ENCODE measurements around the gene UVRAG.
"Not testable (repeated sequence)": the region's sequence is repeated elsewhere in the genome, so short reads cannot be mapped to it uniquely, and the experiment has no call there.

Gene UVRAG

DNA sequence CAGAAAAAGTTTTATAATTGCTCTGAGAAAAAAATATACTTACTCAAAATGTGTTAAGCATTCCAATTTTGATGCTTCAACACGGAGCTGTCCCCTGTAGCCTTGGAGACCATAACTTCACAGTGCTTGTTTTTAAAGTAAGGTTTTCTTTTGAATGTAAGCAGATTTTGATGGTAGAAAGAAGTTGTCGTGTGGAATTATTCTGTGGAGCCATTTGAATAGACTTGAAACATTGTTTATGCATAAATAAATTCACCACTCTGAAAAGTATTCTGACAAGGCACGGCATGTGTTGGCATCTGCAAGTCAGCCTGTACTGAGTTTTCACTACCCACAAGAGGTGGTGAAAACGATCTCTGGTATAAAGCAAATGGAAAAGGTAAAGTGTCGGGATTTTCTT is 115.5 kb downstream of the UVRAG start:
- no peak for DNase-seq

DNA sequence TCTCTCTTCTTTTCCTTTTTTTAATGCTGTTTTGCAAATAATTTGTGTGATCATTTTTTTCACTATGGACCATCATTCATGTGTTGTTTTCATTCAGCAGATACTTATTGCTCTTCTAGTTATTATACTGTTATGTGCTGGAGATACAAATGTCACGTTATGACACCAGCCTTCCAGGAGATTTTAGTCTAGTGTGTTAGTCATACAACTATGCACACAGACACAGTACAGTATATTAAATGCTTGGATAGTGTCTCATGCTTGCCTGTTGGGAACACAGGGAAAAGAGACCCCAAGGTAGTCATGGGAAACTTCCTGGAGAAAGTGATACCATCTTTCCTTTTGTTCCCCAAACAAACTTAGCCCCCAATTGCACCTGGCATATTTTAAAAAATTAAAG is 116.1 kb downstream of the UVRAG start:
- DNase-seq = no peak

GRCh38 chr11:75933736-75934135 is 118.7 kb downstream of the UVRAG start:
- DNase-seq = not testable (repeated sequence)

GRCh38 chr11:75934851-75935250 is 119.8 kb downstream of the UVRAG start:
- DNase-seq = no peak

DNA sequence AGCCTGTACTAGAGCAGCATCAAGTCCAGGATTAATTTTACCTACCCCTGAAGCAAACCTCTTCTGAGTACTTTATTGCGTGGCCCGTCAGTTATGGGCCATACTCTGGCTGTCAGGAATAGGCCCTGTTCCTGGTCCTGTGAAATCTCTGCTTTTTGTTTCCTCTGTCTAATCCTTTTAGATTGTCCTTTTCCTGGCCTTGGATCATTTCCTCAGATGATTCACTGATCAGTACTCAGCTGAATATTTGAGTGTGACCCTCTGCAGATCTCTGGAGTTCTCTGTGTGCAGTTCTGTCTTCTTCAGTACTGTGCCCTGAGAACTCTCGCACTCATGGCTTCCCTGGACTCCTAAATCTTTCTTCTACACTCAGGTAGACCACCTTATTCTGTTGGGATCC is 123.5 kb downstream of the UVRAG start:
- DNase-seq = no peak

GRCh38 chr11:75939516-75939915 is 124.5 kb downstream of the UVRAG start:
- no peak for DNase-seq

DNA sequence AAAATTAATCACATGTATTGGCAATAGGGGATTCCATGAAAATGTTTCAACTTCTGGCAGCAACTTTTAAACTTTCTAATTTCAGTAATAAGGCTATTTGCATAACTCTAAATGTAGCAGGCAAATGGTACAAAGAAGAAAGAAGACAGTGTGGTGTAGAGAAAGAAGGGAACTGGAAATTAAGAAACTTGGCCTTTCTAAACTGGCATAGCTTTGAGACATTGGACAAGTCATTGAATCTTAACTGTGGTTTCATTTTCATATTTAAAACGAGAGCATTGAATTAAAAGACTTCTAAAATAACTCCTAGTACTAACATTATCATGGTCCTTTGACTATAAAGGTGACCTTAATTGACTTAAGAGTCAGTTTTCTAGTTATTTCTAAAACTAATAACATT is 125.0 kb downstream of the UVRAG start:
- DNase-seq = no peak

GRCh38 chr11:75940911-75941310 is 125.9 kb downstream of the UVRAG start:
- no peak for DNase-seq

DNA sequence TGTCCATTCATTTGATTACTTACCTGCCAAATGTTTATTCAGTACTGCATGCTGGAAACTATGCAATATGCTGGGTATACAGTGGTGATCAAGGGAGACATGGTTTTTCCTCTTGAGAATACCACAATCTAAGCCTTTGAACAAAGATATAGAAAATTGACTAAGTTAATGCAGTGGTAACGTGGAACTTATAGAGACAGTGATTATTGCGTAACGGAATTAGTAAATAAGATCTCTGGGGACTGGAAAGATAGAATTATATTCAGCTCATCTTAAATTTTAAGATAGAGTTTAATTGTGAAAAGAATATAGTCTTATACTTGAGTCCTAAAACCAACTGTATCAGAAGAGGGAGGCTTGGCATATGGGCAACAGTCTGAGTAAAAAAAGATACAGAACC is 129.5 kb downstream of the UVRAG start:
- DNase-seq = no peak

- DNase-seq = no peak
Observed at GRCh38 chr11:75945446-75945845, 130.4 kb downstream of the UVRAG start.

GRCh38 chr11:75945947-75946346 is 130.9 kb downstream of the UVRAG start:
- DNase-seq = no peak

DNA sequence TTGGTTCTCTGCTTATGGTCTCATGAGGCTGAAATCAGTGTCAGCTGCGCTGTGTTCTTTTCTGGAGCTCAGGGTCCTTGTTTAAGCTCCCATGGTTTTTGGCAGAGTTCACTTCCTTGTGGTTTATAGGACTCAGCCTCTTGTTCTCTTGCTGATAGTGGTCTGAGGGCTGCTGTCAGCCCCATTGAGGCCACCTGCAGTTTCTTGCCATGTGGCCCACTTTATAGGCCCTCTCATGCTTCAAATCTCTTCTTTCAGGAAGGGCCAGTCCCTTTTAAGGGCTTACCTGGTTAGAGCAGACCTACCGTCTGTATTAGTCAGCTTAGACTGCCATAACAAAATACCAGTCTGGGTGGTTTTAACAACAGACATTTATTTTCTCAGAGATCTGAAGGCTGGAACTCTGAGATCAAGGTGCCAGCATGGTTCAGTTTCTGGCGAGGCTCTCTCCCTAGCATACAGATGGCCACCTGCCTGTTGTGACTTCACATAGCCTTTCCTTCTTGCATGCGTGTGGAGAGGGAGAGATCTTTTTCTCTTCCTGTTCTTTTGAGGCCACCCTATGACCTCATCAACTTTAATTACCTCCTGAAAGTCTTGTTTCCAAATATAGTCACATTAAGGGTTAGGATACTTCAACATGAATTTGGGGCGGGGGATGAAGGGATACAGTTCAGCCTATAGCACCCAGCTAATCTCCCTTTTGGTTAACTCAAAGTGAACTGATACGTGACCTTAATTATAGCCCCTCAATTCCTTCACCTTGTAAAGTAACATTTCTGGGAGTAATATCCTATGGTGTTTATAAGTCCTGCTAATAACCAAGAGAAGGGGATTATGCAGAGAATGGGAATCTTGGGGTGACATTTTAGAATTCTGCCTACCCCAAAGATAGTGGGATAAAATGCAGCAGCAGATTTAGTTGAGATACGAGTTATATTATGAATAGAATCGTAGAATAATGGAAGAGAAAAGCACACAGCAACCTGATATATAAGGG is 131.8 kb downstream of the UVRAG start:
- DNase-seq = peak; percentile 15

DNA sequence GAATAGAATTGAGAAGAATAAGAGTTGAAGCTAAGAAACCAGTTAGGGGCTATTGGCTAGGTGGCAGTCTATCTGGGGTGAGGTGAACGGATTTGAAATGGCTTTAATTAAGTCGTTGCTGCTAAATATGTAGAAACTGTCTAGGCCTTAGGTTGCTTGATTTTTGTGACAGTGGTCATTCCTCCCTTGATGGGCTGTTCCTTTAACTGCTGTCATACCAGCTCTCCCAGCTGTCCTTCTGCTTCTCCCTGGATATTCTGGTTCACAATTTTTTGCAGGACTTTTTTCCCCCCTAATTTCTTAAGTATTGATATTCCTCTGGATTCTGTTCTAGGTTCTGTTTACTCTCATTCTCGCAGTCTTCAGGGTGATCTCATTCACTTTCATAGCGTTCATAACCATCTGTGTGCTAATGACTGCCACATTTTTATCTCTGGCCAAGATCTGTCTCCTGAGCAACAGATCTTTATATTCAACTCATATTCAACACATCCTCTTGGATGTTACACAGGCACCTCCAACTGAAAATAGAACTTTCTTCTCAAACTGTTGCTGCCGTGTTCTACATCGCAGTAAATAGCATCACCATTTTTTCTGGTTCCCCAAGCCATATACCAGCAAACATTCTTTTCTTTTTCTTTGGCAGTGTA is 134.1 kb downstream of the UVRAG start:
- DNase-seq = no peak

DNA sequence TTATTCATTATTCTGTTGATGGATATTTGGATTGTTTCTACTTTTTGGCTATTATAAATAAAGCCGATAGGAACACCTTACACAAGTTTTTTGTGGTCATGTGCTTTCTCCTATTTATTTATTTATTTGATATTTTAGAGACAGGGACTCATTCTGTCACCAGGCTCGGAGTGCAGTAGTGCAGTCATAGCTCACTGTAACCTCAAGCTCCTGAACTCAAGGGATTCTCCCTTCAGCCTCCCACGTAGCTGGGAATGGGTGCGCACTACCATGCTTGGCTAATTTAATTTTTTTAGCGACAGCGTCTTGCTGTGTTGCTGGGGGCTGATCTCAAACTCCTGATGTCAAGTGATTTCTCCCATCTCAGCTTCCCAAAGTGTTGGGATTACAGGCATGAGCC is 135.1 kb downstream of the UVRAG start:
- DNase-seq = no peak

GRCh38 chr11:75954039-75954438 is 139.0 kb downstream of the UVRAG start:
- no peak for DNase-seq

- DNase-seq = no peak
Observed at GRCh38 chr11:75955443-75955842, 140.4 kb downstream of the UVRAG start.

- no peak for DNase-seq
Observed at GRCh38 chr11:75959540-75959939, 144.5 kb downstream of the UVRAG start.

- DNase-seq = no peak
Observed at GRCh38 chr11:75964071-75964470, 149.1 kb downstream of the UVRAG start.

DNA sequence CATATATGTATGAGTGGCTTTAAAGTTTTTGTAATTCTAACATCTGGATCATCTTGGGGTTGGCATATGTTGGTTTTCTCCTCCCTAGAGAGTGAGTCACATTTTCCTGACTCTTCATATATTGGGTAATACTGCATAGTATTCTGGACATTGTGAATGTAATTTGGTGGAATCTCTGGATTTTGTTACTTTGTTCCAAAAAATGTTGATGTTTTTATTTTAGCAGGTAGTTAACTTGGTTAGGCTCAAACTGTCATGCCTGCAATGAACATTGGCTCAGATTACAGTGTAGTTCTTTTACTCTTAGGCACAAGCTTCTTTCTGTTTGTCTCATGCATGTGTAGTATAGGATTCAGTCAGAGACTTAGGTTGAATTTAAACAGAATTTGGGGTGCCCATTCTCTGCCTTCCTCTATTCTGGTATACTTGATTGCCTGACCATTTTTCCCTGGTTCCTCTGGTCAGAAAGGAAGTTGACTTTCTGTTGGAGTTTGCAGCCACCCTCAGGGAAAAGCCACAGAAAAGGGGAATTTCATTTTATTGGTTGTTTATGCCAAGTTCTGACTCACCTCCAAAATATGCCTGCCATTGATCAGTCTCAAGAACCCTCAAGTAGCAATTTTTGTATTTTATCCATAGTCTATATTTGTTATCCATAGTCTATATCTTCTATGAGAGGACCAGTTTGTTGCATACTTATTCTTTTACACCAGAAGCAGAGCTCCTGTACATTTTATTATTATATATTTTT is 151.7 kb downstream of the UVRAG start:
- no peak for DNase-seq

DNA sequence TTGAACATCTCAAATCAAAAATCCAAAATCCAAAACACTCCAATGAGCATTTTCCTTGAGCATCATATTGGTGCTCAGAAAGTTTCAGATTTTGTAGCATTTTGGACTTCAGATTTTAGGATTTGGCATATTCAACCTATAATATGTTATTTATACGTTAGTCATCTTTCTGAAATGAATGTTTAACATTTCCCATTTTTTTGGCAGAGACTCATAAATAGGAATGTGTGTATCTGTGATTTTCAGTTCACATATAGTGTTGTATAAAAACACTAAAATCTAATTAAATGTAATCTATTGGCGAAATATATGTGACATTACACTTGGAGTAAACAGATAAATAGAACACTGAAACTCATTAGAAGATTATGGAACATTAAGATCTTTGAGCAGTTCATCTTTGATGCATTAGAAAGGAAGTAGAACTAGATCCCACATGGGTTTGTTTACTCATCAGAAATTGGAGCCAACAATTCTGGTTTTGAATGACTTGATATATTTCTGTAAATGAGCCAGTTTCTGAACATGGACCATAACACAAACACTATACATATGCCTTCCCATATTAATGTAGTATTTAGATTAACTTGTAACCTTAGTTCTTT is 153.1 kb downstream of the UVRAG start:
- DNase-seq = no peak

DNA sequence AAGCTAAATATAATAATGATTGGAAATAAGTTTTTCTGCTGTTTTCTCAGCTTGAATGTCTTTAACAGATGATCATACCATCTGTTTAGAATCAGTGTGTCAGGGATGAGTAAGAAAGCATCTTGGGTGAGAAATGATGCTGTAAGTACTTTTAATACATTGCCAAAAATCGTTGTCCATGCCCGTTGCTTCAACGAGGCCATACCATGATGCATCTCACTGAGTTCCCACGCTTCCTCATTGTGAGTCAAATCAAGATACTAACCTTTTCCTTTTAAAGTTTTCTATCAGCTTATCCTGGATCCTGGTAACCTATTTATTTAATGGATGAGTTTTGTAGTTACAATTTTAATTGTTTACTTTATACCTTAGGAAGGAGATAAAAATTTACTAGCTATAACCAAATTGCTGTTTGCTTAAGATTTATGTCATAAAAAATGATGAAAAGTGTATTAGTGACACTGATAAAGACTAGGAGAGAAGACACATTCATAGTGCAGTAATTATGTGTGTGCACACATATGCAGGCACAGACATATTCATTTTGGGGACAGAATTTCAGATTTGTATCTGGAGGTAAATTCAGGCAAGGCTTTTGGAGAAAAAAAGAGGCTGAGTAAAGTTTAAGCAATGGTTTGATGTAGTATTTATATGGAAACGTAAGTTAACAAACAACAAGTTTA is 154.8 kb downstream of the UVRAG start:
- DNase-seq = no peak

- DNase-seq = not testable (repeated sequence)
Observed at GRCh38 chr11:75973710-75974109, 158.7 kb downstream of the UVRAG start.

All from NCI-H146 (cell line).